ENCODE results near the gene PLEKHF1.
"Not testable (repeated sequence)": the region's sequence is repeated elsewhere in the genome, so short reads cannot be mapped to it uniquely, and the experiment has no call there.

Gene PLEKHF1

GRCh38 chr19:29700498-29700897 is 35.2 kb downstream of the PLEKHF1 start:
- no peak for DNase-seq (ENCODE audit: low read depth)

GRCh38 chr19:29702161-29702962 is 37.1 kb downstream of the PLEKHF1 start:
- DNase-seq (ENCODE audit: low read depth) = no peak

GRCh38 chr19:29702963-29703320 is 37.7 kb downstream of the PLEKHF1 start:
- DNase-seq (ENCODE audit: low read depth) = no peak

- no peak for DNase-seq (ENCODE audit: low read depth)
These were observed 39.6 kb downstream of the PLEKHF1 start for GRCh38 chr19:29704562-29705558.

DNA sequence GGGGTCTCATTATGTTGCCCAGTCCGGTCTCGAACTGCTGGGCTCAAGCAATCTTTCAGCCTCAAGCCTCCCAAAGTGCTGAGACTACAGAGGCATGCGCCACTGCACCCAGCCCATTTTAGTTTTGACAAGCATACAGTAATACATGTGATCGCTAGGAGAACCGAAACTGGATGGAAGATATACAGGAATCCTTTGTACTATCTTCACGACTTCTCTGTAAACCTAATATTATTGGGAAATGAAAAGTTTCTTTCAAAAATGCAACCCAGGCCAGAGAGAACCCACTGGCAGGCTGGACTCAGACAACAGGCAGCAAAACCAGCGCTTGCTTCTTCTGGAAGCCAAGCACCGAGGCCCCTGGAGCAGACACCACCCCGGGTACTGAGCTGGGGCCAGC is 40.4 kb downstream of the PLEKHF1 start:
- no peak for DNase-seq (ENCODE audit: low read depth)

DNA sequence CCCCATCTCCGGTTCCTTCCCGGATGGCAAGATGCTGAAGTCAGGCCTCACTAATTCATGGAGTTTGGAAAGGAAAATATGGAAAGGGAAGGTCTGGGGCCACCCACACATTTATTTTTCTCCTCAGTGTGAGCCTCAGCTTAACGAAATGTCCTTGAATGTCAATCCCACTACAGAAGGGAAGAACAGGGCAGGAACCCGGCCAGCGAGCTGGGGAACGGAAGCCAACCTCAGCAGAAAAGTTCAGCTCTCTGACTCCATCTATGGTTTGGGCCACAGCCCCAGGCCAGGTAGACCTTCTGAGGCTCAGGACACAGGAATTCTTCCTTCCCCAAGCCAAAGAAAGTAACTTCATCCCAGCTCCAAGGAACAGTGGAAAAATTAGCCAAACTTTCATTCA is 41.4 kb downstream of the PLEKHF1 start:
- no peak for DNase-seq (ENCODE audit: low read depth)

DNA sequence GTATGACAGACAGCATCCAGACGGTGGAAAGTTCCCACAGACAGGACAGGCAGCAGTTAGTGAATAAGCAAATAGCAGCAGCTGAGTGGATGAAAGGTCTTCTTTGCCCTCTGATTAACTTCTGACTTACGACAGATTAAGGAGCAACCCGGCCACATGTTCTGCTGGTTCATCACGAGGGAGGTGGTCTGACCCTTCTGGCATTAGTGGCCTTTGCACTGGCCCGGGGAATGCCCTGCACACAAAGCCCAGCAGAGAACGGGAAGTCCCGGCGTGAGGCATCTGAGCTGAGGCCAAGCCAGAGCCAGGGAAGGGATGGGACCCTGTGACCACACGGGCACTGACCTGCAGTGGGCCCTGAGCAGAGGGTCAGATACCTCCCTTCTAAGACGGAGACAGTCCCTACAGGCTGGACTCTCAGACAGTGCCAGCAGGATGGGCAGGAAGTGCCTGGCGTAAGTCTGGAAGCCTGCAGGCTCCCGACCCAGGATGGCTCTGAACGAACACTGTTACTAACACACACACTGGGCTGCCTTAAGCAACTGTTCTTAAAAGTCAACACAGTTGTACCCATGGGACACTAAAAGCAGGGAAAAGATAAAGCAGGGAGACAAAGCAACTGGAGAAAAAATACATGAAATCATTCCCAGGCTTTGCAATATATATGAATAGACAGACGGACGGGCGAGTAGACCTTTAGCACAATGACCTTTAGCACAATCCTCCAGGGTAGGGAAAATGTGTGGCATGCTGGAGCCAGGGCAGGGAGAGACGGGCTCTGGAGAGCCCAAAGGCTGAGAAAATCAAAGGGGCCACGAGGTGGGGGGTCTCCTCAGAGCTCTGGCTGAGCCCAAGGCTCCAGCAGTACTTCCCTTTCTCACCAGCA is 43.5 kb downstream of the PLEKHF1 start:
- no peak for DNase-seq (ENCODE audit: low read depth)

- DNase-seq (ENCODE audit: low read depth) = not testable (repeated sequence)
These were observed 44.2 kb downstream of the PLEKHF1 start for GRCh38 chr19:29709440-29709798.

GRCh38 chr19:29711584-29712132 is 46.4 kb downstream of the PLEKHF1 start:
- DNase-seq (ENCODE audit: low read depth) = no peak

DNA sequence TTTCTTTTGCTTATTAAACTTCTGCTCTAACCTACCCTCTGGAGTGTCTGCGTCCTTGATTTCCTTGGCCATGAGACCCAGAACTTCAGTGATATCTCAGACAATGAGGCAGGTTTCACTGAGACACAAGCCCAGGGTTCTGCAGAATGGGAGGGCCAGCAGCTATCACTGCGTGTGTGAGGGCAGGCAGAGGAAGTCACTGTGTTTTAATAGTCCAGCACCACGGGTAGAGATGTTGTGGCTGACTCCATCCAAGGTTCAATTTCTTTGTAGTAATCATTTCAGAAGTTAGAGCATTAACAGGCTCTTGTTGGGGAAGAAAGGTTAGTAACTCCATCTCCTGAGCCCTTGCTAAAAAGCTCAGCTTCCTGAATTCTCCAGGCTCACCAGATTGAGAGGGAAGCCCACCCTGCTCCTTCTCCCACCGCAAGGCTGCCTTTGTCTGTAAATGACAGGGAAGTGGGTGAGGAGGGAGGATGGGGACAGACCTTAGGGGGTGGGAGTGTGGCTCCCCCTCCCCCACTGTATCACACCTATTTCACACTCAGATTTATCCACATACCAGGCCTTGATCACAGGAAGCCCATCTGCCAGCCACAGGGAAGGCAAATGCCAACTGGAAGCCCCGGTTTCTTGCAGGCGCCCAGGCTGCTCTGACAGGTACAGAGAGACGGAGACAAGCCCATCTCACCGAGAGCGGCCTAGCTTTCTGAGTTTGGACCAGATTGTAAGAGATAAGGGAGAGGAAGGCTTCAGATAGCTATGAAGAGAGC is 47.7 kb downstream of the PLEKHF1 start:
- no peak for DNase-seq (ENCODE audit: low read depth)

GRCh38 chr19:29714371-29714952 is 49.2 kb downstream of the PLEKHF1 start:
- no peak for DNase-seq (ENCODE audit: low read depth)

DNA sequence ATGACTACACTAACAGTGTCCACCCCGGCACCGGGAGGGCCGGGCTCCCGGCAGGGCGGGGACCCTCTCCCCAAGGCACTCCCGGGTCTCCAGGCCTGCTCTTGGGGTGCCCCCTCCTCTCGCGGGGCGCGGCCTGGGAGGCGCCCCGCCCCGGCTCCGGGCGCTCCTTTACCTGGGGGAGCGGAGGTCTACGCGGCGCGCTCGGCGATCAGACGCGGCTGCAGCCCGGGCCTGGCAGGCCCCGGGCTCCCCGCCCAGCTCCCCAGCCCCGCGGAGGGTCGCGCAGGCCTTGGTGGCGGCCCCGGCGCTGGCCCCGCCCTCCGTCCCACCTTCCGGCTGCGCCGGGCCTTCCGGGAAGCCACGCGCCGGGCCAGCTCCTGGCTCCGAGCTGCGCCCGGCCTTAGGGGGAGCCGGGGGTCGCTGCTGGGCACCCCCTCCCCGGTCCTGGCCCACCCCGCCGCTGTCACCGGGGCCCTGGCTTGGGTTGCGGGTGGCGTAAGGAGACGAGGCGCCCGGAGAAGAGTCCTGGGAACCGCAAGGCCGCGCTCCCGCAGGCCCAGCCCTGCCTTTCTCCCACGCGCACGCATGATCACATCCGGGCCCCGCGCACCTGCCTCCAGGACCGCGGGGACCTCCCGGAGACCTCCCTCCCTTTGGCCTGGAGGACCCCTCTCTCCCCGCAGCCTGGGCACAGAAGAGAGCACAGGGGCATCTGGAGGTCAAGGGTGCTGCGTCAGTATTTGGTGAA is 49.9 kb downstream of the PLEKHF1 start, which contains the start of gene C19orf12:
Gene C19orf12 (minus strand): TSS at position 309 of the 748 bp plus-strand sequence. CDS start 6,848 bp downstream, outside the sequence.
- no peak for DNase-seq (ENCODE audit: low read depth)

GRCh38 chr19:29715701-29716581 is 50.7 kb downstream of the PLEKHF1 start:
- DNase-seq (ENCODE audit: low read depth) = no peak

DNA sequence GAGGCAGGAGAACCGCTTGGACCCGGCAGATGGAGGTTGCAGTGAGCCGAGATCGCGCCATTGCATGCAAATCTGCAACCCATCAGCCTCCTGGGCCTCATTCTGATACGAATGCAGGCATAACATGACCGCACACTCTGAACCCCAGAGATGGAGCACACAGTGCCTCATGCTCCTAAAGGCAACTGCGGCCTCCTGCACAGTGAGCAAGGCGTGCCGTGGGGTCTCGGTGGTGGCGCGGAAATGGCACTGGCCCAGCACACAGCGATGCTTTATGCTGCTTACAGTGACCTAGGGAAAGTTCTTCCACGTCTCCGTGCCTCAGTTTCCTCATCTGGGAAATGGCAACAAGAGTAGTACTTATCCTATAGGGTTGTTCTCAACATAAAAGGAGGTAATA is 51.8 kb downstream of the PLEKHF1 start:
- no peak for DNase-seq (ENCODE audit: low read depth)

DNA sequence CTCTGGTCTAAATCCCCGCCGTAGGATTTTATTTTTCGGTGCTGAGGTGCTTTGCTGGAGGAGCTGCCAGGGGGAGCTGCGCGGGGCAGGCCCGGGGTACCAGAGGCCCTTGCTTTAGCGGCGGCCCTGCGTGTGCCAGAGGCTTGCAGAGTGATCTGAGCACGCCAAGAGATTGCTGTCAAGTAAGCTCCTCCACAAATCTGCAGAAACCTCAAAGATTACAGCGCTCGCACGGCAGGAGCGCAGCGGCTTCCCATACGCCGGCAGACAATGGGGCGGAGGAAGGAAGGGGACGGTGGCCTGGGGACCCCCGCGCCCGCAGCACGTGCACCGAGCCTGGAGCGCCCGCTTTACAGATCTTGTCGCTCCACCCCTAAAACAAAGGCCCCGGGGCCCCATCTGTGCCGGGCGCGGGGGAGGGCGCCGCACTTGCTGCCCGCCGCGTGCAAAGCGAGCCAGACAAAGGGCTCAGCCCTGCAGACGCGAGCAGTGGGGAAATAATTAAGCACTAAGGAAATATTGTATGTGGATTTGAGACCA is 58.9 kb downstream of the PLEKHF1 start:
- DNase-seq (ENCODE audit: low read depth) = no peak

DNA sequence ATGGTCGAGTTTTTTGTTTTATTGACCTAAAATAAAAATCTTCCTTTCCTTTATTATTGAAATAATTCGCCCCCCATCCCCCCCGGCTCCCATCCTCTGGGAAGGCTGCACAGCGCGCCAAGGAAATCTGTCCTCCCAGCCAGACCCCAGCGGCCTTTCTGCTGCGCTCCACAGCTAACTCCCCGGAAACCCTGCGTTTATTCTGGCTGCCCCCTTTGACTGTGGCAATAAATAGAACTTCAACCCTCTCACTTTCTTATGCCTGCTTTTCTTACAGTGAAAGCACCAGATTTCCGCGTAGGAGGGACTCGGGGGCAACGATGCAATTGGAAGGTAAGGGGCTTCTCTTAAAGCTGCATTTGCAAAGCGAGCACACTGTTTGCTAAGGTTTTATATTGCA is 59.5 kb downstream of the PLEKHF1 start:
- DNase-seq (ENCODE audit: low read depth) = no peak
